GM12875 (cell line): ENCODE measurements around the gene SAMD11.
A peak's percentile ranks its signal among the peaks of the same experiment; 100 is the strongest.

Experiments used
- H3K4me3 ChIP-seq: one replicate; pipeline ENCODE4 v1.5.1; 2011; ENCODE audit warnings: low read depth, low read length, control low read depth
- CTCF ChIP-seq: IDR thresholded peaks from 2 replicates; pipeline ENCODE4 v1.5.1; 2011; ENCODE audit warnings: low read depth, mild to moderate bottlenecking, control low read depth, inconsistent platforms, low read length, moderate library complexity, borderline replicate concordance; ENCODE audit not compliant: insufficient read depth

Gene SAMD11

DNA sequence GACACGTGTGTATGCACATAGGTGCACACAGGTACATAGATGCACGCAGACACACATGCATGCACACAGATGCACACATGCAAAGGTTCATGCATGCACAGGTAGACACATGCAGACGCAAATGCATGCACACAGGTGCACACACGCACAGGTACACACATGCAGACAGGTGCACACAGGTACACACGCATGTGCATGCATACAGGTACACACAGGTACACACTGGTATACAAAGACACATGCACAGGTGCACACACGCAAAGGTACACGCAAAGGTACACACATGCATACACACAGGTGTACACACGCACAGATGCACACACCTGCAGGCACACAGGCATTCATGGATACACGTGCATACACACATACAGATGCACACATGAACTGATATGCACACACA, 26.5 kb downstream of the SAMD11 start:
- no peak overlapping the region for H3K4me3 ChIP-seq
- TF ChIP-seq CTCF = no peak

DNA sequence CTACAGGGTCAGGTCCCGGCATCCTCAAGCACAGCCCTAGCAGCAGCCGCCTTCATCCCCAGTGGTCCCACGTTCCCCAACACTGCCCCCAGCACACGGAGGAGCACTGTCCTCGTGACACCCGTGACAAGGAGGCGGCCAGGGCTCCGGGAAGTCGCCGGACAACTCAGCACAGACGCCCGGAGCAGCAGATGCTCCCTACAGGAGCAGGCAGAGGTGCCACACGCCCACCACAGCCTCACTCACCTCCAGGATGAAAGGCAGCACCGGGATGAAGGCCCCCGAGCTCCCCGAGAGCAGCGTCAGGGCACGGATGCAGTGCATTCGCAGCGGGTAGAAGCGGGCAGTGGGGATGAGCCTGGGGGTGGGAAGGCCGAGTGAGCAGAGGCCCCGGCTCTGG, 27.2 kb downstream of the SAMD11 start:
- no peak overlapping the region for H3K4me3 ChIP-seq
- TF ChIP-seq CTCF = no peak

GRCh38 chr1:951364-951763, 27.6 kb downstream of the SAMD11 start:
- no peak overlapping the region for H3K4me3 ChIP-seq
- peak; percentile 28; the same call in 1 of the 2 replicates for TF ChIP-seq CTCF

- no peak overlapping the region for H3K4me3 ChIP-seq
- TF ChIP-seq CTCF = no peak
These were observed 28.5 kb downstream of the SAMD11 start for GRCh38 chr1:952201-952600.

- no peak for TF ChIP-seq CTCF
- no peak overlapping the region for H3K4me3 ChIP-seq
These were observed 28.9 kb downstream of the SAMD11 start for GRCh38 chr1:952603-953002.

DNA sequence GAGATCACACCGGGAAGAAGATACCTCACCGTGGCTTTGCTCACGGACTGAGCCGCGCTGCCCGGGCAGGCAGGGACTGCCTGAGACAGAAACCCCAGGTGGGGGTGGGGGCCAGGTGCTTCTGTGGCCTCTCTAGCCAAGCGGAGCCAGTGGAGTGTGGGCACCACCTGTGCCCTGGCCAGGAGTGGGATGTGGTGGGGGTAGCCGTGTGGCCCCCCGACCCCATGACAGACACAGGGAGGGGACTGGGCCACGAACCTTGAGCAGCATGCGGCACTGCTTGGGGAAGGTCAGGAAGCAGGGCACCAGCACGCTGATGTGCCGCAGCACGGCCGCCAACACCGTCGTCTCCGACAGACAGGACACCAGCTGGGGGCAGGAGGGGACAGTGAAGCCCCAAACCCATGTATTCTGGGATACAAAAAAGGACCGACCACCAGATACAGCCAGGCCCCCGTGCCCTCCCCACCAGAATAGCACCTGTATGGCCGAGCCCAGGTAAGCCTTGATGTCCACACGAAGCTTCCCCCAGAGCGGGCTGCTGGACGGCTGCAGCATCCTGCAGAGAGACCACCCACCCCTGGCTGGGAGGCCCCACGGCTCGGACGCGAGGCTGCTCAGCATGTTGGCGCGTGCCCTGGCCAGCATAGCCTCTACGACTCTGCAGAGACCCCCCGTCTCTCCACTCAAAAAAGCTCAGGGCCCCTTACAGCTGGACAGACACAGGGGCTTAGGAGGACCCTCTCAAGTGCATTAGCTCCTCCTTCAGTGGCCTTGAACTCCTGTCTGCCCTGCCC, 30.0 kb downstream of the SAMD11 start:
- no peak for TF ChIP-seq CTCF
- no peak overlapping the region for H3K4me3 ChIP-seq

- no peak for TF ChIP-seq CTCF
- H3K4me3 ChIP-seq = no peak overlapping the region
These were observed 31.2 kb downstream of the SAMD11 start for GRCh38 chr1:954927-955326.
